ENCODE measurements around the gene TCF4. TPM values are rescaled to one million over a fixed set of nuclear protein-coding genes. Genes with fewer than 3 reads are reported as not detected.
A peak's percentile ranks its signal among the peaks of the same experiment; 100 is the strongest.

The TCF4 gene
- total RNA-seq: 1 to 10 TPM in 1 of 2 donors, under 1 TPM in 1; 0.79 to 1.3 TPM

DNA sequence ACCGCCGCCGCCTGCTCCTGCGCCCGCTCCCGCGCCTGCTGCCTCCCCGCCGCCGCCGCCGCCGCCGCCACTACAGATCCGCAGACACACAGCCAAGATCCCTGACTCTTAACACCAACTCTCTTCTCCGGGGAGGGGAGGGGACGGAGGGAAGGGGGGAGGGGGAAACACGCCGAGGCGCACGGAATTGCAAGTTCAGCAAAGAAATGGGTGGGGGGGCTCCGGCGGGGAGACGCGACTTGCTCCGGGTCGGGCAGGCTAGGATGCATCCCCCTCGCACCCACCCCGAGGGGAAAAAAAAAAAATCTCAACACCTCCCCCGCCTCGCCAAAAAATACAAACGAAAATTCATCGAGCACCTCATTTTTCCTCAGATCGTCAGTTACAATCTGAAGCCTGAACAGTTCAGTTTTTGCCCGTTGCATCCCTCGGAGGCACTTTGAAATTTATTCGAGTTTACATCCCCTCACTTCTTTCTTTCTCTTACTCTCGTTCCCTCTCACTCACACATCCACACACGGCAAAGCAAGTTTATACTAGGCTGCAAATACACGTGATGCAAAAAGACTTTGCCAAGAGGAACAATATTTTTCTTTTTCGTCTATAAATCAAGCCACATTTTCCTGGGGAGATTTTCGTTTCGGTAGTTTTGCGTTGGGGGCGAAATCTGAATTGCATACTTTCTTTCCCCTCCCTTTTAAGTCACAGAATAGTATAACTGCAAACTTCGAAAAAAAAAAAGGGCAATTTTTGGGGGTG is at the start of gene TCF4:
TSS of gene TCF4 (minus strand) at position 82 of the 759 bp plus-strand sequence. CDS start 1,076 bp downstream, outside the sequence.
- Mint-ChIP-seq H3K36me3 (ENCODE audit: low read depth) (peaks cover 6% of the 10 kb centered on the region), H3K4me1 (peaks cover 6% of the 10 kb centered on the region), H3K27me3 (peaks cover 45% of the 10 kb centered on the region), H3K27ac (peak within 1 kb of the TSS; percentile 61), H3K9me3 (peaks cover 8% of the 10 kb centered on the region), H3K4me3 (peak within 1 kb of the TSS; percentile 79)
- ATAC-seq (replicated peaks): no peak

DNA sequence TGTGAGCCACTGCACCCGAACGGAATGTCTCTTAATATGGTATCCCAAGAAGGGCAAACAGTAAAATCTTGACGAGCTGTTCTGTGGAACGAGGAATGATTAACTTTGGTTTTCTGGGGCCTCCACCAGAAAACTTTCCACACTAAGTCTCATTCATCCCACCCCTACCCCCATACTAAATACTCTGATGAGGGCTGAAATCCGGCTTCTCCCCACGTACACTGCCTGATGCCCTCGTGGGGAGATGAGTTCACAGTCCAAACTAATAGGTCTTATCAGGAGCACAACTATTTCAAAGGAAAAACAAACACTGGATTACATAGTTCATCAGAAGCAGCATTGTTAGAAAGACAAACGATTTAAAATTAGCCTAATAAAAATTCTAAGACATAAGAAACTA is 49.2 kb upstream of the TCF4 start:
- Mint-ChIP-seq H3K9me3 (peaks cover 18% of the 10 kb centered on the region), H3K27me3 (no peaks in the 10 kb centered on the region), H3K4me1 (no peaks in the 10 kb centered on the region), H3K27ac (no peak overlapping the region), H3K4me3 (no peak overlapping the region), H3K36me3 (ENCODE audit: low read depth) (no peaks in the 10 kb centered on the region)
- ATAC-seq (replicated peaks): no peak

DNA sequence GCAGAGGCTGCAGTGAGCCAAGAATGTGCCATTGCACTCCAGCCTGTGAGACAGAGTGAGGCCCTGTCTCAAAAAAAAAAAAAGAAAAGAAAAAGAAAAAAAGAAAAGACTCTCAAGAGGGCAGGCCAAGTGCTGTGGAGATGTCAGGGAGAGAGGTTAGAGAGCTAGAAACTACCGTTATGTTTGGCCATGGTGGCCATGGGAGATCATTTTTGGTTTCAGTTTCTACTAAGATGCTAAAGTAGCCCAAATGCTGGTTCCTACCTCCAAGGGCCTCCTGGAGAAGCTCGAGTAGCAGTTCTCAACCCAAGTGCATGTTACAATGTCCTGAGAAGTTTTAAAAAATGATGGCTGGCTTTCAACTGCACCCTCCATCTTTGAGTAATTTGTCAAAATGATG is 47.4 kb upstream of the TCF4 start:
- H3K36me3 Mint-ChIP-seq (ENCODE audit: low read depth): no peaks in the 10 kb centered on the region
- H3K4me1 Mint-ChIP-seq: no peaks in the 10 kb centered on the region
- no peak overlapping the region for H3K27ac Mint-ChIP-seq
- peaks cover 17% of the 10 kb centered on the region for H3K9me3 Mint-ChIP-seq
- H3K4me3 Mint-ChIP-seq: no peak overlapping the region
- H3K27me3 Mint-ChIP-seq: no peaks in the 10 kb centered on the region
- ATAC-seq (replicated peaks): no peak

DNA sequence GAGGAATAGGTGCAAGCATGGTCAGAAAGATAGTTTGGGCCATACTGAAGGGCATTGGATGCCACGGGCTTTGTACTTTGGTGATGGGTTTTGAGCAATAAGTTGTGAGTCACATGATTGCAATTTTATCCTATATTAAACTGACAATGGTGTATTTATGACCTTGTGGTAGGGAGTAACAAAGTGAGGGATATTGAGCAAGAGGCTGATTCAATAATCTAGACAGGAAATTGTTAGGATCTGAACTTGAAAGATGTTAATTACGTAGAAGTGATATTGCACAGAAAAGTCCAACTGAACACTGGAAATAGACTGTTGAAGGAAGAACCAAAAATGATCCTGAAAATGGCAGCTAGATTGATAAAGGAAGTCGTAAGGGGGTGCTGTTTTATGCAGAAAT is 46.6 kb upstream of the TCF4 start:
- Mint-ChIP-seq H3K4me1 (no peaks in the 10 kb centered on the region), H3K27me3 (no peaks in the 10 kb centered on the region), H3K36me3 (ENCODE audit: low read depth) (no peaks in the 10 kb centered on the region), H3K4me3 (no peak overlapping the region), H3K9me3 (peaks cover 17% of the 10 kb centered on the region), H3K27ac (no peak overlapping the region)
- ATAC-seq (replicated peaks): no peak

DNA sequence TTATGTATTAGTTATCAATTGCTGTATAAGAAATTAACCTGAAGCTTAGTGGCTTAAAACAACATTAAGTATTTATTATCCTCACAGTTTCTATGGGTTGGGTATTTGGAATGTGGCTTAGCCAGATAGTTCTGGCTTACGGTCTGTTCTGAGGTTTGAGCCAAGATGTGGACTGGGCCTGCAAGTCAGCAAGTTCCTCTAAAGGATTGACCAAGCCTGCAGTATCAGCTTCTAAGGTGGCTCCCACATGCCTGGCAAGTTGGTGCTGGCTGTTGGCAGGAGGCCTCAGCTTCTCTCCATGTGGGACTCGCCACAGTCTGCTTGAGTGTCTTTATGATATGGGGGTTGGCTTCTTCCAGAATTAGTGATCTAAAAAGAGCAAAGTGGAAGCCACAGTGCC is 45.0 kb upstream of the TCF4 start:
- Mint-ChIP-seq H3K27me3 (no peaks in the 10 kb centered on the region), H3K9me3 (peaks cover 17% of the 10 kb centered on the region), H3K4me3 (no peak overlapping the region), H3K4me1 (no peaks in the 10 kb centered on the region), H3K36me3 (ENCODE audit: low read depth) (no peaks in the 10 kb centered on the region), H3K27ac (no peak overlapping the region)
- ATAC-seq (replicated peaks): no peak

DNA sequence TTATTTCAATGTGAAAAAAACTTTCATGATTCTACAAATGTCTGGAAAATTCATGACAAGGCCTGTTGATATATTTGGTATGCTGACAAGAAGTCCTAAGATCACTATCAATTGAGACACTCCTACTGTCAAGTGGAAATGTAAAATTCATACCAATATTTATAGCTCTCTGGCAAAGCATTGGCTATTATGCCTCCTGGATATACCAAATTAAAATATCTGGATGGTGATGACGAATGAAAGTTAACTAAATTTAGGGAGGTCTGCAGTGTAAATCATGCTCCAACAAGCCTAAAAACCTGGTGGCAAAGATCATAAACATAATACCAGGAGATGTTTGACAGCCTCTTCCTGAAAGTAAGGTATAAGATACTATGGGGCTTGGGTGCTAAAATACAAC is 41.1 kb upstream of the TCF4 start:
- Mint-ChIP-seq H3K27ac (no peak overlapping the region), H3K4me3 (no peak overlapping the region), H3K27me3 (no peaks in the 10 kb centered on the region), H3K9me3 (peaks cover 8% of the 10 kb centered on the region), H3K36me3 (ENCODE audit: low read depth) (no peaks in the 10 kb centered on the region), H3K4me1 (no peaks in the 10 kb centered on the region)
- no peak for ATAC-seq (replicated peaks)

DNA sequence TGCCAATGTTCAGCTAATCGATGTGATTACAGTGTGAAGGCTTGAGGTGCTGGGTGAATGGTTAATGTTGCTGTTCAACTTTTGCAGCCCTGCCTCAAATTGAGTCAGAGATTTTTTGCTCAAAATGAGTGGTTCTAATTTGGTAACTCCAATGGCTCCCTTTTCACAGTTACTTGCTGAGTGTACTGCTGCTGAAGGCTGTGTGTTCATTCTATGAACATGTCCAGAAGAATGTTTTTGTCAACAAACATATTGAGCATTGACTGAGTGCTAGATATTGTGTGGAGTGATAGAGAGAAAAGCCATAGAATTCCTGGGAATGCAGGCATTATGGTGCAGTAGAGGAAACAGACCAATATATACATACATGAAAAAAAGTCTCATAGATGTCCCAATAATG is 39.0 kb upstream of the TCF4 start:
- peaks cover 4% of the 10 kb centered on the region for H3K9me3 Mint-ChIP-seq
- H3K4me3 Mint-ChIP-seq: no peak overlapping the region
- no peaks in the 10 kb centered on the region for H3K36me3 Mint-ChIP-seq (ENCODE audit: low read depth)
- no peaks in the 10 kb centered on the region for H3K27me3 Mint-ChIP-seq
- no peak for ATAC-seq (replicated peaks)
- no peak overlapping the region for H3K27ac Mint-ChIP-seq
- H3K4me1 Mint-ChIP-seq: no peaks in the 10 kb centered on the region

DNA sequence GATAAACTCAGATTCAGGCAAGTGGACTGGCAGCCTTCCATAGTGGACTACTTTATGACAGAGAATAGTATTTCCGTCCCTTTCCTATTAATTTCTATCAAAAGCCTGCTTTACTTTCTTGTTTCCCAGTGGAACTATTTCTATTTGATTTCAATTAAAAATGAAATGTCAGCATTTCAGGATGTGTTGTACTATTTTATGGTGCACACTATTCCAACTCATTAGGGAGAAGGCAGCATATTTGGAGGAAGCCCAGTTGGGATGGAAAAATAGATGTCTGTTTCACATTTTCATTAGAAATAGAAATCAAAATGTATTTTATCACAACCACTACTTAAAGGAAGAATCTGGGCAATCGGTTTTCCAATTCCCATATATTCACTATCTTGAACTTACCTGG is 37.9 kb upstream of the TCF4 start:
- no peak for ATAC-seq (replicated peaks)
- no peak overlapping the region for H3K4me3 Mint-ChIP-seq
- no peaks in the 10 kb centered on the region for H3K27me3 Mint-ChIP-seq
- H3K27ac Mint-ChIP-seq: no peak overlapping the region
- no peaks in the 10 kb centered on the region for H3K4me1 Mint-ChIP-seq
- H3K9me3 Mint-ChIP-seq: peaks cover 4% of the 10 kb centered on the region
- H3K36me3 Mint-ChIP-seq (ENCODE audit: low read depth): no peaks in the 10 kb centered on the region

DNA sequence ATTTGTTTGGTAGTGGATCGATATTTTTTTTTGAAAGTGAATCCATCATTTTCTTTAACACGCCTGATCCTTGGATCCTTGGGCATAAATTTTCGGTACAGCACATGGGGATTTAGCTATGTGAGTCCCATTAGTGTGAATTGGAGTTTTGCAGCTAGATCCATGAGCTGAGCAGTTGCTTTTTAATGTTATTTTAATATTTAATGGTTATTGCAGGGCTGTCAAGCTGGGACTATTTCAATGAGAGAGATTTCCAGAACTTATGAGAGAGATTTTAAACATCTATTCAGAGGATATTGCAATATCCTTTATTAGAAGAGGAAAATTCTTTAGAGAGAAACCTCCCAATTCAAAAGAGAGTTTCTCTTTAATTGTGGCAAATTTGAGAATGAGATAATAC is 35.6 kb upstream of the TCF4 start:
- Mint-ChIP-seq H3K27me3 (no peaks in the 10 kb centered on the region), H3K4me3 (no peak overlapping the region), H3K9me3 (peaks cover 12% of the 10 kb centered on the region), H3K27ac (no peak overlapping the region), H3K4me1 (no peaks in the 10 kb centered on the region), H3K36me3 (ENCODE audit: low read depth) (no peaks in the 10 kb centered on the region)
- no peak for ATAC-seq (replicated peaks)

DNA sequence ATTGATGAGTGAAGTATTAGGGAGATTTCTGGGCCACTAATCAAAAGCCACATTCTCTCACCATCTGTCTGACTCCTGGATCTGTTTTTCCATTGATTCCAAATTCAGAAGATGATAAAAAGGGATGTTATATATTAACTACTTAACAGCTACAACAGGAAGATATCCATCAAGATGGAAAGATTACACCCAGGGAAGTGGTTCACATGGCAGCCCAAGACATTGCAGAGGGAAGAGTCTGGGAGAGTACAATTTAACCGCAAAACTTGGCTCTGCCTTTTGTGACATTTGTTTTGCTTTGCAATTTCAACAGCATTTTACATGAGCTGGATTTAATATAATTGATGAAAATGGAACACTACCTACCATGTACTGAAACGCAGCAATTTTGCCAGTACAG is 22.5 kb upstream of the TCF4 start:
- no peaks in the 10 kb centered on the region for H3K27me3 Mint-ChIP-seq
- no peak for ATAC-seq (replicated peaks)
- no peaks in the 10 kb centered on the region for H3K4me1 Mint-ChIP-seq
- no peak overlapping the region for H3K27ac Mint-ChIP-seq
- H3K36me3 Mint-ChIP-seq (ENCODE audit: low read depth): no peaks in the 10 kb centered on the region
- H3K9me3 Mint-ChIP-seq: peaks cover 4% of the 10 kb centered on the region
- no peak overlapping the region for H3K4me3 Mint-ChIP-seq

DNA sequence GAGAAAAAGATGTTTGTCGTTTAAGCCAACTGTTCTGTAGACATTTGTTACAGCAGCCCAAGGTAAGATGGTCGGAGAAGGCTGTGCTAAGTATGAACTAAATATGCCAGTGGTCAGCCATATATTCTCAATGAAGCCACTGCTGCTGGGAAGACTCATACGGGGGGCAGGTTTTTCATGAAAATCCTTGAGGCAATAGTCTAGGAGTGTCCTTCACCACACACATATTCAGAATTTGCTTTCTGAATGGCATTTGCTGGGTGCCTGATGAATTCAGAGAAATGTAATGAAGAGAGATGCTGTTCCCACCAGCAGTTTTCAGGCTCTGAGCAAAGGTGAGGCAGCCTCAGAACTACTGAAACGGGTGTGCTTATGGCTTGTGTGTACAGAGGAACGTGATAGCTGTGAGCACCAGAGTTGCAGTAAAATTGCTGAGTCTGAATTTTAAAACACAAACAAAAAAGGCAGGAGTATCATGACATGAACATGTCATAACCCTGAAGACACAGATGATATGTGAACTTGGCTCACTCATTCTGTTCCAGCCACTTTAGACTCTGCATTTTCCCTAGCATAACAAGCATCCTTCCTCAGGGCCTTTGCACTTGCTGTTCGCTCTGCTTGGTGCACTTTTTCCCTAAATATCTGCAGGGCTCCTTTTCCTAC is 21.3 kb upstream of the TCF4 start:
- ATAC-seq (replicated peaks): no peak
- Mint-ChIP-seq H3K4me1 (no peaks in the 10 kb centered on the region), H3K9me3 (peaks cover 4% of the 10 kb centered on the region), H3K27me3 (no peaks in the 10 kb centered on the region), H3K36me3 (ENCODE audit: low read depth) (no peaks in the 10 kb centered on the region), H3K27ac (no peak overlapping the region), H3K4me3 (no peak overlapping the region)

DNA sequence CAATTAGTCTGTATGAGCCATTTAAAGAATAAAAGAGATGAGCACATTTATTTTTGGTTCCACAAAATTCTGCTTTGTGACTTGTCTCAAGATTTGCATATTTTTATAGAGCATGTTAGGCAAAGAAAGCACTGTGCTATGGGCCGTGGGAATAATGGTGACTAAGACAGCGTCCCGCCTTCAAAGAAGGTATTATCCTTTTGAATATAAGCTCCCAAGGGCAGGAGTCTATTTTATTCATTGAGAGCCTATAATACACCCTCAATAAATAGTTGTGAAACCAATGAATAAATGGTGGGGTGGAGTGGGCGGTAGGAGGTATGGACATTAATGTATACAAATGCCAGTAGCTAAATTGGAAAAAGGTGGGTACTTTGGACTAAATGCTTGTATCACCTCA is 20.5 kb upstream of the TCF4 start:
- H3K9me3 Mint-ChIP-seq: peaks cover 4% of the 10 kb centered on the region
- H3K36me3 Mint-ChIP-seq (ENCODE audit: low read depth): no peaks in the 10 kb centered on the region
- H3K4me3 Mint-ChIP-seq: no peak overlapping the region
- H3K27me3 Mint-ChIP-seq: no peaks in the 10 kb centered on the region
- H3K4me1 Mint-ChIP-seq: no peaks in the 10 kb centered on the region
- no peak overlapping the region for H3K27ac Mint-ChIP-seq
- no peak for ATAC-seq (replicated peaks)

DNA sequence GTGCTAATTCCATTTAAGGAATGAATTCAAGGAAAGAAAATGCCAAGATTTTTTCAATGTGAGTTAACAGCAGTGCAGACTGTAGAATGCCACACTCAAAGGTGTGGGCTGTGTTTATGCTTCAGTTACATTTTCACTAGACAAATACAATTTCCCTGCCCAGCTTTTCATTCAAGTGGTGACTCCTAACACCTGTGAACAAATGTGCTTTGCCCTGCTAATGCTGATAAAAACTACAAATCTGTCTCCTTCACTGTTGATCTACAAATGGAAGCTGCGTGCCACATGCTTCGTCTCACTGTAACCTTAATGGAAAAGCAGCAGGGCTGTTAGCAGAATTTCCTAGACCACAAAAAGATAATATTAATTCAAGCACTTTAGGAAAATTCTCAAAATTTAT is 19.8 kb upstream of the TCF4 start:
- Mint-ChIP-seq H3K4me1 (no peaks in the 10 kb centered on the region), H3K27me3 (no peaks in the 10 kb centered on the region), H3K36me3 (ENCODE audit: low read depth) (no peaks in the 10 kb centered on the region), H3K9me3 (peaks cover 4% of the 10 kb centered on the region), H3K4me3 (no peak overlapping the region), H3K27ac (no peak overlapping the region)
- no peak for ATAC-seq (replicated peaks)

DNA sequence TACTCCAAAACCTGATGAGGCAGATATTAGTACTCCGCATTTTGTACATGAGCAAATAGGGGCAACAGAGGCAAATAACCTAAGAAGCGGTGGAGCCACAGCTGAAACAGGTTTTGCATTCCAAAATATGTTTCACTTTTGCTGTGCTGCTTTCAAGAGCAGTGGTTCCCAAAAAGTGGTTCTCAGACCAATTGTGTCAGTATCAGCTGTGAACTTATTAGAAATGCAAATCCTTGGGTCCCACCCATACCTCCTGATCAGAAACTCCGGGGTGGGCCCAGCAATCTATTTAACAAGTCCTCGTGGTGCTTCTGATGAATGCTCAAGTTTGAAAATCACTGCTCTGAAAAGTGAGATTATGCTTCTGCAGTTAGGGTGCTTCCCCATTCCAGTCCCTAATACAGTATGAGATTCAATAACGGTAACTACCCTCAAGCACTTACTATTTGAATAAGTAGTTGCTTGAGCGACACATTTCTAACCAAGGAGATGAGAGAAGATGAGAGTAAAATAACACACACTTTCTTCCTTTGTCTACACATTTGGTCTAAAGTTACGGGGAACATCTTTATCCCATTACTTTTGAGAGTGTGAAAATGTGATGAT is 17.8 kb upstream of the TCF4 start:
- Mint-ChIP-seq H3K4me3 (no peak overlapping the region), H3K9me3 (peaks cover 4% of the 10 kb centered on the region), H3K27ac (no peak overlapping the region), H3K4me1 (no peaks in the 10 kb centered on the region), H3K36me3 (ENCODE audit: low read depth) (no peaks in the 10 kb centered on the region), H3K27me3 (no peaks in the 10 kb centered on the region)
- no peak for ATAC-seq (replicated peaks)

DNA sequence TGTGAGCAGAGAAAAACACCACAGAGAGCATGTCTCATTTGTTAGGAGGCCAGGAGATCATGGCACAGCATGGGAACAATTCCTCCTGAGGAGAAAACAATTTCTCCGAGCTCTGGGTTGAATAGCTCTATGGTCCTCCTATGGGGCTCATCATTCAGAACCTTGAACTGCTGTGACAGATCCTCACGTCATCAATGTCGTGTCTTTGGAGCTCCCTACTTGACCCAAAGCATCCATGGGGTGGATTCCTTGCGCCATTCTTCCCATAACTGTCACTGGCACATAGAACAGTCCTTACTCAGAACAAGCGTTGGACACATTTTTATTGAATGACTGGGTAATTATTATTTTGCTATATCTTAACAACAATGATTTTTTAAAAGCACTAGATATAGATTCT is 15.8 kb upstream of the TCF4 start:
- no peak overlapping the region for H3K4me3 Mint-ChIP-seq
- H3K36me3 Mint-ChIP-seq (ENCODE audit: low read depth): no peaks in the 10 kb centered on the region
- no peaks in the 10 kb centered on the region for H3K27me3 Mint-ChIP-seq
- no peaks in the 10 kb centered on the region for H3K9me3 Mint-ChIP-seq
- no peak for ATAC-seq (replicated peaks)
- no peaks in the 10 kb centered on the region for H3K4me1 Mint-ChIP-seq
- no peak overlapping the region for H3K27ac Mint-ChIP-seq

Data from activated T-helper 17 cell treated with anti-CD3 and anti-CD28 coated beads, Interleukin-2, amount 50 U/mL, for 72 hours (primary cell).